Forelimb muscle (tissue), 1 donor: Measurements from ENCODE around the gene ATXN10. TPM values are rescaled to one million over a fixed set of nuclear protein-coding genes. Genes with fewer than 3 reads are reported as not detected.
"Not testable (repeated sequence)": the region's sequence is repeated elsewhere in the genome, so short reads cannot be mapped to it uniquely, and the experiment has no call there.

Experiments
- DNase-seq: peaks from one replicate; pipeline ENCODE4 v3.0.0-alpha.2; 2013; ENCODE audit warnings: low read depth
- polyA plus RNA-seq: library from polyadenylated mRNA; unstranded; fragments of 120-200 nt; gene quantifications from one replicate; pipeline ENCODE4 v1.2.1, GENCODE V29; 2013; ENCODE audit not compliant: insufficient read length

Gene ATXN10
- polyA plus RNA-seq, 1 donor = 170 TPM

- DNase-seq = no peak
These were observed 28.6 kb upstream of the ATXN10 start for GRCh38 chr22:45642986-45643385.

DNA sequence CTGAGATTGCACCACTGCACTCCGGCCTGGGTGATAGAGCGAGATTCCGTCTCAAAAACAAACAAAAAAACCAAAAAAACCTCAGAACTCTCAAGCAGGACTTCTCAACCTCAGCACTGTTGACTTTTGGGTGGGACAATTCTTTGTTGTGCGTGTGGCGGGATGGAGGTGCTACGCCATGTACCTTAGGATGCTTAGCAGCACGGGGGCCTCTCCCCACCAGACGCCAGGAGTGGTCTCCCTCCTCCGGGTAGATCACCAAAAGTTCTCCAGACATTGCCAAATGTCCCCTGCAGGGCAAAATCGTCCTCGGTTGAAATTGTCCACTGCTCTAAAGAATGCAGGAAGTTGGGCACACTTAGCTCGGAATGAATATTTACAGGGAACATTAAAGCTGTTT is 26.9 kb upstream of the ATXN10 start:
- no peak for DNase-seq

DNA sequence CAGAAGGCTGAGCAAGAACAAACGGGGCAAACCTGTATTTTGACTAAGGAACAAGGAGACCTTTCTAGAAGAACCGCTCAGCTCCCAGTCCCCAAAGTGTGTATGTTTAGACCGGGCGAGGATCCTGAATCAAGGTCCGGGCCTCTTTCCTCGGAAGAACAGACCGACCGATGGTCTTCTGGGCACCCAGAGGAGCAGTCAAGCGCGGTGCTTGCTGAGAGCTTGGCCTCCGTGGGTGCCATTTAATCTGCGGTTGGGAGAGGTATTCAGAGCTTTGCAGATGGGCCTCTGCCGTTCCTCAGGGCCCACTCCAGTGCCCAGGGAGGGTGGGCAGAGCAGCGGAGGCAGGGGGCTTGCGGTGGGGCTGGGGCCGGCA is 26.5 kb upstream of the ATXN10 start:
- no peak for DNase-seq

GRCh38 chr22:45645526-45646414 is 25.9 kb upstream of the ATXN10 start:
- DNase-seq = no peak

- DNase-seq = no peak
These were observed 24.0 kb upstream of the ATXN10 start for GRCh38 chr22:45647532-45648225.

DNA sequence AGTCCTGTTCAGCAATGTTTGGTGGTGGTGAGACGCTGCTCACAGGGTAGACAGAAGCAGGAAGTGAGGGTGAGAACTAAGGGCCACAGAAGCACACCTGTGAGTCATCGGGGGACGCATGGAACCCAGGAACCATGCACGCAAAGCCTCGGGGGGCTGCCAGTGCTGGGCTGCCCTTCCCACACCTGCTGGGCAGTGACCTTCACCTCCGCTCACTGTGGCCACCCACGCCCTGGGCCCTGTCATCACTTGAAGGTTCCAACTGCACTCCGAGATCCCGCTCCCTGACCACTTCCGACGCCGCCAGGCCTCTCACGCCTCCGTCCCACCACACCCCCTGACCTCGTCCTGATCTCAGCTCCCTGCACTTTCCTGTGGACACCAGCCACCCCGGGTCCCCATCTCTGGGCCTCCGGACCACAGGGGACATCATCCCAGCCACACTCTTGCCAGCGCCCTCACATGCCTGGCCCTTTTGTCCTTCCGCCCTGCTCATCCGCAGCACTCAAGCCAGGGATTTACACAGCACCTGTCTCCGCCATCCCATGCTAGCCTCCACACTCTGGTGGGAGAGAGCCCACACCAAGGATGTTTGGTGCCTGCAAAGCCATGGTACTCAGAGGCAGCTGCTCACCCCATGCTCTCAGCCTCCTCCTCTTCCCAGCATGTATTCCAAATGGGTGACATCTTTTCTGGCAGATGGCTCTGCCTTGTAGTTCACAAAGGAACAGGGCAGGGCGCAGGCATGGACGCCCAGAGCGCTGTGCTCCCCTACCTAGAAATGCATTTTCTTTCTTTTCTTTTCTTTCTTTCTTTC is 23.1 kb upstream of the ATXN10 start:
- no peak for DNase-seq

- DNase-seq = no peak
These were observed 21.8 kb upstream of the ATXN10 start for GRCh38 chr22:45649809-45650208.

DNA sequence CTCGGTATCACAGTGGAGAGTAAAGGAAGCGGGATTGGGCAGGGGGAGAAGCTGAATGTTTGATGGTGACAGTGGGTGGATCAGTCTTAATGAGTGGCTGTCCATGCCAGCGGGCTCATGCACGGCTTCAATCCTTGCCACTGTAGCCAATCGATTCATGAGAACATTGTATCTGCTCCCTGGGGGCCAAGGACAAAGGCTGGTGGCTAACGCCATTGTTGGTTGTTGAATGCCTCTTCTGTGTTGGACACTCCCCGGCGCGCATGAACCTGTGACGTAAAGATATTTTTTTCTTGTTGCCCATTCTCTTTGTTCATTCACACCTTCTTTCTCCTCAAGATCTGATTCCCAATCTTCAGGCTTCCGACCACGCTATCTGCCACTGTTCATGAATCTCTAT is 20.9 kb upstream of the ATXN10 start:
- DNase-seq = no peak

DNA sequence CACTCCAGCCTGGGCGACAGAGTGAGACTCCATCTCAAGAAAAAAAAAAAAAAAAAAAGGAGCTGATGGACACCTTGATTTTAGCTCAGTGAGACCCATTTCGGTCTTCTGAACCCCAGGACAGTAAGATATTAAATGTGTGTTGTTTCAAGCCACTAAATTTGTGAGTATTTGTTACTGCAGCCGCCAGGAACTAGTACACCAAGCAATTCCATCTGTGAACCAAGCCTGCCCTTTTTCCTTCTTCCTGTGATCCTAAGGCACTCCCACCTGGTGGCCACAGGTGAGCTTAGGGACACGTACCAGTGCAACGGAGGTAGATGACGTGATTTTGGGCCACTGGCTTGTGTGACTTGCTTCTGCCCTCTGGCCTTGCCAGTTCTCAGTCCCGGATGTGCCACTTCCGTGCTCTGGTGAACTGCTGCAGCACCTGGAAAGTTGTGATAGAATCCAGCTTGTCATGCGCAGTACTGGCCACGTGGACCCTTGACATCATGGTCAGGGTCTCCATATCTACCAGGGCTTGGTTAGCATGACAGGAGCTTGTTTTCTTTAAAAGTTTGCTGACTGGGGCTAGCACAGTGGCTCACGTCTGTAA is 19.6 kb upstream of the ATXN10 start:
- no peak for DNase-seq

DNA sequence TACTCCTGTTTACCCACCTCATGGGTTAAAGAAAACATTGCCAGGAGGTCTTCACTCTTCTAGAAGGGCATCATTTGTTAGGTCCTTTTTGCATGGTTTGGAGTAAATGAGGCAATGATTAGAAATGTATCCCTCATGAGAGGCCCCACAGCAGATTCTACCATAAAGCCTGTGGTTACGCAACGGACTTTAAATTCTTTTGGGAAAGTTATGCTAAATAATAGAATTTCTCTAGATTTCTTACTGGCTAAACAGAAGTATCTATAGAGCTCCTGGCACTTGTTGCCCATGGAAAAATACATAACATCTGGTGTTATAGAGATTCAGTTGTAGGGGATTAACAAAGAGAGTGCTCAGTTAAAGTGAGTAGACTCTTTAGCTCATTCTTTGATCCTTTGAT is 15.1 kb upstream of the ATXN10 start:
- no peak for DNase-seq

GRCh38 chr22:45657701-45658100 is 13.9 kb upstream of the ATXN10 start:
- no peak for DNase-seq

DNA sequence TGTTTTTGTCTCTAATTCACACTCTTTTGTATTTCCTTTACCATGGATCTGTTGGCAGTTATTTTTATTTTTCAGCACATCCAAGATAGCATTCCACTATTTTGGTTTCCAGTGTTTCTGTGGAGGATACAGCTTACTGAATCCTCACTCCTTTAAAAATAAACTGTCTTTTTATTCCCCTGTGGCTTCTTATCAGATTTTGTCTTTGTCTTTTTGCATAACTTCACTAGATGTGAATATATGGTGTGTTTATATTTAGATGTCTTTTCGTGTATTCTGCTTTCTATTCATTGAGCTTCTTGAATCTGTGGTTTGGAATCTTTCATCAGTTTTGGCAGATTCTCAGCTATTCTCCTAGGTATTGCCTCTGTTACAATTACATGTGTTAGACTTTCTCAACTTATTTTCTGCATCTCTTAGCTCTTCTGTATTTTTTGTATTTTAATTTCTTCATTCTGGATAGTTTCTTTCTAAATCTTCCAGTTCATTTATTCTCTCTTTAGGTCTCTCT is 7.4 kb upstream of the ATXN10 start:
- no peak for DNase-seq

DNA sequence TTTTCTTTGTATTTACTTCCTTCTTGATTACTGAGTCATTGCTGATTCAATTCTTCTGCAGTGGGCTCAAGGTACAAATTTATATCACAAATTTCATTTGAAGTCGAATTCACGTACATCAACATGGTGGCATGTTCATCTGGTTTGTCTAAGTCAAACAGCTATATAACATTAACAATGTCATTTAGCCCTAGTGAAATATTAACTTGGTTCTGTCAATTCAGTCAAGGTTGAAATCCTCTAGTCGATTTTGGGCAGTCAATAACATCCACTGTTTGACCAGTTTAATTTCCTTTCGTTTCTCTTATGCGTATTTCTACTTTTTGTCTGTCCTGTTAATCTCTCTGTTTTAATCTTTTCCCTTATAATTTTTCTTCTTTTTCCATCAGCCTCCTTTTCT is 4.1 kb upstream of the ATXN10 start:
- DNase-seq = no peak

- DNase-seq = not testable (repeated sequence)
These were observed 1.3 kb upstream of the ATXN10 start for GRCh38 chr22:45670363-45670762.

GRCh38 chr22:45670981-45671782 is 452 bp upstream of the ATXN10 start:
- no peak for DNase-seq

DNA sequence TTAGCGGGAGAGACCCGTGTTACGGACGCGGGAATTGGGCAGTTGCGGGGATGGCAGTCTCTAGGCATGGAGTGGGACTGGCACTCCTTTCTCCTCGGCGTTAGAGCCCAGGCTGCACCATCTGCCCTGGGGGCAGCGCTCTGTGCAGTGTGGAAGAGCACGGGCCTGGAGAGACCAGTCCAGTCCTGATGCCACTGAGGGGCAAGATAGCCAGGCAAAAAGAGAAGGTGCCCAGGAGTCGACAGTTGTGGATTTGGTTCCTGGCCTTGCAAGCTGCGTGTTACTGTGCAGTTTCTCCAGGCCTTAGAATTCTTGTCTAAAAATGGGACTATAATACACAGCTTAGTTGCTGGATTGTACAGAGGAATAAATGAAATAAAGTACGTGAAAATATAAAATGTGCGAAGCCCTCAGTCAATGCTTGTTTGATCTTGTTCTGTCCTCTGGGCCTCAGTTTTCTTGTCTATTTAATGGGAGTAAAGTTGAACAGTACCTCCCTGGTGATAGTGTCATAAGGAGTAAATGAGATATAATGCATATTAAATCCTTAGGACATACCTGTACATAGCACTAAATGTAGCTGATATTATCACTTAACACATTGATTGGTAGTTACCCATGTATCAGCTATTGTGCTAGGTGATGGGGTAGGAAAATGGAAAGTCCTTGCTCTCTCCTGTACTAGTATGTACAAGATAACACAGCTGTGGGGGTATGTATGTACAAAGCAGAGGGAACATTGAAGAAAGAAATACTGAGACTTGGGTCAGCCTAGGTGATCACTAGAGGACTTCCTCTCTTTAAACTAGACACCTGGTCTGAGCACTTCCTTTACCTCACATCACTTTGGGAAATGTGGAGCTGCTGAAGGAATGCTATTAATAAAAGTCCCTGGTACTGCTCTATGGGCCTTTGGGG is 1.2 kb downstream of the ATXN10 start:
- no peak for DNase-seq

GRCh38 chr22:45673482-45674175 is 2.0 kb downstream of the ATXN10 start:
- DNase-seq = no peak

DNA sequence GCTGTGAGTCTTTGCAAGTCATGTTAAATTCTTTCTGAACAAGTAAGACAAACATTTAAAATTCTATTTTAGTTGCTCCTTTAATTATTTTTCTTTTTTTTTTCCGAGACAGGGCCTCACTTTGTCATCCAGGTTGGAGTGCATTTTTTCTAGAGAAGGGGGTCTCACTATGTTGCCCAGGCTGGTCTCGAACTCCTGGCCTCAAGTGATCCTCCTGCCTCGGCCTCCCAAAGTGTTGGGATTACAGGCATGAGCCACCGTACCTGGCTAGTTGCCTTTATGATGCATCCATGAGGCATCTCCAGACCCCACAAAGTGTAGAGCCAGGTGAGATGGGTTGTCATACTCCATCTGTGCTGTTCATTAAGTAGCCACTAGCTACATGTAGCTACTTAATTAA is 4.4 kb downstream of the ATXN10 start:
- DNase-seq = no peak

DNA sequence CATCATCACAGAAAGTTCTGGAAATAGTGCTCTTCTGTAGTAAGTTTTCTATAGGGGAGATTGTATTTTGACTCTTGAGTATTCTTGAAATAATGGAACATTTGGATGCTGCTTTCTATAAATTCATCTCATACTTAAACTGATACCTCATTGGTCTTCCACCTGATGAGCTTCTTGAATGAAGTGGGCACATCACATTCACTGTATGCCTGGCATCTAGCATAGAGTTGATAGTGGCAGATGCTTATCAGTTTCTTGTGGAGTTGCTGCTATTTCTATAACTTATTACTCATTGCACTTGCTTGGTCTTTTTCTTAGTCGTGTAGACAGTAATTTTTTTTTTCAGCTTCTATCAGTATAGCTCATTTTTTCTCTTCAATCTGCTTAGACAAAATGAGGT is 5.4 kb downstream of the ATXN10 start:
- DNase-seq = no peak
